ENCODE data around the gene PRSS2.
A peak's percentile ranks its signal among the peaks of the same experiment; 100 is the strongest.

The PRSS2 gene

DNA sequence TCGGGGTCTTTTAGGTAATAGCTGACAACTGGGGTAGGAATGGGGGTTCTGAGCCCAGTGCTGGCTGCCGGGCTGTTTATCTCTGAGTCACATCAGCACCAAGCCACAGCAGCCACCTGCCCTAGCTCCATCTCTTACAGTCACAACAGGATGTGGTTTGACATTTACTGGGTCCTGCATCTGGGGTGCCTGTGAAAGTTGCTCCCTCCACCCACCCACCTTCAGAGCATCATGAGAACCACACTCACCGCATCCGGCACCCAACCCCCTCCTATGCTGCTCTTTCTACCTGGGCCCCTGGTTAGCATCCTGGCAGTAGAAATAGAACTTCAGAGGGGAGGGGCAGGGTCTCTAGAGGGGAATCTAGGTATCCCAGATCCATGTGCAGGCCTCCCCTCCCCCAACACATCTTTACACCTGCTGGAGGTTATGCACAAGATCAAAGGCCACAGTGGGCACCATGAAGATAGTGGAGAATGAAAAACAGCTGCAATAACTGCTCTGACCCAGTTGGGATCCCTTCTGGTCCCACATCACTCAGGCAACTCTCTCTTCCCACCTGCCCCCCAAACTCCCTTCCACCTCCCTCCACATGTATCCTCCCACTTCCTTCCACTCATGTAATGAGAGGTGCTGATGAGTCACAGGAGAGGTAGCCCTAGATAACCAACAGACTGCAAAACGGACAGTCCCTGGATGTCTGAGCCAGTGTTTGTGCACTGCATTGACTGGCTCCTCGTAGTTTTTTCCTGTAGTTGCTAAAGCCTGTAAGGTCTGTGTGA lies 38.2 kb downstream of the PRSS2 start:
- Histone ChIP-seq H3K27me3 (ENCODE audit: control insufficient read depth in 2 of 2, insufficient read depth in 2 of 2, low read length in 2 of 2) (peaks cover 0 to 2% of the 10 kb centered on the region in 2 donors), H3K27ac (ENCODE audit: low read depth in 2 of 2, low read length in 2 of 2) (peak overlapping the region; percentile 46 to 73), H3K4me3 (ENCODE audit: low read length in 2 of 2) (no peak overlapping the region), H3K9me3 (ENCODE audit: control insufficient read depth in 2 of 2, low read length in 2 of 2) (no peaks in the 10 kb centered on the region), H3K36me3 (ENCODE audit: control insufficient read depth in 2 of 2, insufficient read depth in 2 of 2, low read length in 2 of 2) (no peaks in the 10 kb centered on the region), H3K9ac (ENCODE audit: low read depth in 1 of 2, low read length in 2 of 2) (no peak overlapping the region), H3K4me1 (ENCODE audit: control insufficient read depth in 2 of 2, insufficient read depth in 2 of 2, low read length in 2 of 2) (peaks cover 0 to 3% of the 10 kb centered on the region in 2 donors)

DNA sequence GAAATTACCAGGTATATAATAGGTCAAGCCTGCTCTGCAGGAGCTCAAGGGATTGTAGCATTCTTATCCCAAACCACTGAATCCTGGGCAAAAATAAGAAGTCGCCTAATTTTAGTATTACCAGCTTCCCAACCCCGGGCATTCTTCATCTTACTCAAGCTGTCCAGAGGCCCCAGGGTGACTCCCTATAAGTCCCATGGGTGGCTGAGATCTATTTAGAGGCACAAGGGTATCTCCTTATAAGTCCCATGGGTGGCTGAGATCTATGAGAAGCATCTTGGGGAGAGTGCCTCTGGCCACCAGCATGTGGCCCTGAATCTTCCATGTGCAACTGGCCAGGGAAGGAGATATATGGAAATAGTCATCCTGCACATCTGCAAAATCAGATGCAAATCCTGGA lies 38.9 kb downstream of the PRSS2 start:
- H3K4me1 ChIP-seq (ENCODE audit: control insufficient read depth in 2 of 2, insufficient read depth in 2 of 2, low read length in 2 of 2), result peaks cover 0 to 3% of the 10 kb centered on the region in 2 donors
- H3K9ac ChIP-seq (ENCODE audit: low read depth in 1 of 2, low read length in 2 of 2), result no peak overlapping the region
- no peaks in the 10 kb centered on the region for H3K9me3 ChIP-seq (ENCODE audit: control insufficient read depth in 2 of 2, low read length in 2 of 2)
- H3K27ac ChIP-seq (ENCODE audit: low read depth in 2 of 2, low read length in 2 of 2), result peak overlapping the region in 1 of 2 donors; percentile 73
- no peaks in the 10 kb centered on the region for H3K36me3 ChIP-seq (ENCODE audit: control insufficient read depth in 2 of 2, insufficient read depth in 2 of 2, low read length in 2 of 2)
- peaks cover 0 to 2% of the 10 kb centered on the region in 2 donors for H3K27me3 ChIP-seq (ENCODE audit: control insufficient read depth in 2 of 2, insufficient read depth in 2 of 2, low read length in 2 of 2)
- H3K4me3 ChIP-seq (ENCODE audit: low read length in 2 of 2), result no peak overlapping the region

DNA sequence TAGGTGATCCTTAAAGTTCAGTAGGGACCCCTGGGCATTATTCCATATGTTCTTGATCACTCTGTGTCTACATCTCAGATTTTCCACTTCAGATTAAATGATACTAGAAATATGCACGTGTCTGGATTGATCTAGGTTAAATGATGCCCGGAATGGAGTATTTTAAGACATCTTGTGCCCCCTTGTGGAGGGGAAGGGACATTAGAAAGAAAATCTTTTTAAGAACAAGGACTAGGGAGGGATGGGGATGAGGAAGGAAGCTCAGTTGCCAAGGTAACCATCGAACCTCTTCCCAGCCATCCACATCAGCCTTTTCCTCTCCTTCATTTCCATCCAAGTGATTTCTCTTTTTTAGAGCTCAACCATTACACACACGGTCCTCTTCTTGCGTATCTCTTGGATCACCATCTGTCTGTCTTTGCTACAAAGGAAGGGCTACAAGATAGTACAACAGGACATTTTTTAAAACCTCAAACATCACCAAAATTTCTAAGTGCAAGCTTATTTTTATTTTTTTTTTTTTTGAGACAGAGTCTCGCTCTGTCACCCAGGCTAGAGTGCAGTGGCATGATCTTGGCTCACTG lies 40.5 kb downstream of the PRSS2 start:
- H3K27ac ChIP-seq (ENCODE audit: low read depth in 2 of 2, low read length in 2 of 2), result no peak overlapping the region
- no peak overlapping the region for H3K9ac ChIP-seq (ENCODE audit: low read depth in 1 of 2, low read length in 2 of 2)
- no peaks in the 10 kb centered on the region for H3K9me3 ChIP-seq (ENCODE audit: control insufficient read depth in 2 of 2, low read length in 2 of 2)
- no peaks in the 10 kb centered on the region for H3K4me1 ChIP-seq (ENCODE audit: control insufficient read depth in 2 of 2, insufficient read depth in 2 of 2, low read length in 2 of 2)
- H3K4me3 ChIP-seq (ENCODE audit: low read length in 2 of 2), result no peak overlapping the region
- no peaks in the 10 kb centered on the region for H3K36me3 ChIP-seq (ENCODE audit: control insufficient read depth in 2 of 2, insufficient read depth in 2 of 2, low read length in 2 of 2)
- peaks cover 0 to 2% of the 10 kb centered on the region in 2 donors for H3K27me3 ChIP-seq (ENCODE audit: control insufficient read depth in 2 of 2, insufficient read depth in 2 of 2, low read length in 2 of 2)

DNA sequence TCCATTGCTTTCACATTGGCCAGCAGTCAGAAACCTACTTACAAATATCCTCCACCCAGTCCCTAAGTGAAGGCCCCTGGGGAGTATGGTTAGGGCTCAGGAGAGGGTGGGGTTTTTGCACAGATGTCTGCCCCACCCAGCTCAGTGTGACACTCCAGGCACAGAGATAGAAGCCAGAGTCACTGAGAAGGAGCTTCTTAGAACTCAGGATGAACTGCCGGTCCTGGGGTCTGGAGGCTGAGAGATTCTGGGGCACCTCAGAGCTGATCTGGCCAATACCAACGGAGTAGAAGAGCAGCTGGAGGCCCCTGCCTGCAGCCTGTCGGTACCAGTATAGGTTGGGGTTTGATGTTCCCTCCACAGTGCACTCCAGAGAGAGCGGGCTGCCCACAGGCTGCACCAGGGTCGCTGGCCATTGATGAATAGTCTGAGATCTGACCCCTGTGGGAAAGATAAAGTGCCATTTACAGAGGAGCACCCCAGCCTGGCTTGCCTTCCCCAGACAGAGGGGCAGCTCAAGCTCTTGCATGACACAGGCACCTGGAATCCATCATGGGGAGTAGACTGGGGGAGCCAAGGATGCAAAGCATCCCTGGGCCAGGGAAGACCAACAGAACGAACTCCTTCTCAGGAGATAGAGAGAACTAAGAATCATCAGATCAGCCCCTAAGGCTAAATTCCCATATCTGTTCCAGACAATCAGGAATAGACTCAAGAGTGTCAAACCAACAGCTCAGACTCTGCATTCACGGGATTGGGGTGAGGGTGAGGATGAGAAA lies 41.9 kb downstream of the PRSS2 start:
- Histone ChIP-seq H3K9ac (ENCODE audit: low read depth in 1 of 2, low read length in 2 of 2) (no peak overlapping the region), H3K4me1 (ENCODE audit: control insufficient read depth in 2 of 2, insufficient read depth in 2 of 2, low read length in 2 of 2) (no peaks in the 10 kb centered on the region), H3K36me3 (ENCODE audit: control insufficient read depth in 2 of 2, insufficient read depth in 2 of 2, low read length in 2 of 2) (no peaks in the 10 kb centered on the region), H3K27ac (ENCODE audit: low read depth in 2 of 2, low read length in 2 of 2) (peak overlapping the region in 1 of 2 donors; percentile 3), H3K27me3 (ENCODE audit: control insufficient read depth in 2 of 2, insufficient read depth in 2 of 2, low read length in 2 of 2) (peaks cover 0 to 2% of the 10 kb centered on the region in 2 donors), H3K4me3 (ENCODE audit: low read length in 2 of 2) (no peak overlapping the region), H3K9me3 (ENCODE audit: control insufficient read depth in 2 of 2, low read length in 2 of 2) (no peaks in the 10 kb centered on the region)

DNA sequence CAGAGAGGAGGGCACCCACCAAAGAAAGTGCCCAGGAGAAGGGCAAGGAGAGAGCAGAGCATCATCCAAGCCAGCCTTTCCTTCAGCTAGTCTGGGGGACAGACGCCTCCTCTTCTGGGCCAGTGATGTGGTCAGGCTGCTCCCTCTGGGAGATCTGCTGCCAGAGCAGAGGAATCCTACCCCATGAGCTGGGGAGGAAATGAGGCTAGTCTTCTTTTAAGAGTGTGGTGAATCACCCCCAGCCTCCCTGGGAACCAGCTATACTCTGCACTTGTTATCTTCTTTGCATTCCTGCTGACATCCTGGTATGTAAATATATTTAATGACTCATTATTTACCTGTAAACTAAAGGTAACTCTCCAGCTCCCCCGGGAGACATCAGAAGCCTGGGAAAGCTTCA lies 42.5 kb downstream of the PRSS2 start:
- Histone ChIP-seq H3K9me3 (ENCODE audit: control insufficient read depth in 2 of 2, low read length in 2 of 2) (no peaks in the 10 kb centered on the region), H3K27me3 (ENCODE audit: control insufficient read depth in 2 of 2, insufficient read depth in 2 of 2, low read length in 2 of 2) (peaks cover 0 to 2% of the 10 kb centered on the region in 2 donors), H3K9ac (ENCODE audit: low read depth in 1 of 2, low read length in 2 of 2) (no peak overlapping the region), H3K36me3 (ENCODE audit: control insufficient read depth in 2 of 2, insufficient read depth in 2 of 2, low read length in 2 of 2) (no peaks in the 10 kb centered on the region), H3K4me1 (ENCODE audit: control insufficient read depth in 2 of 2, insufficient read depth in 2 of 2, low read length in 2 of 2) (no peaks in the 10 kb centered on the region), H3K27ac (ENCODE audit: low read depth in 2 of 2, low read length in 2 of 2) (no peak overlapping the region), H3K4me3 (ENCODE audit: low read length in 2 of 2) (no peak overlapping the region)

DNA sequence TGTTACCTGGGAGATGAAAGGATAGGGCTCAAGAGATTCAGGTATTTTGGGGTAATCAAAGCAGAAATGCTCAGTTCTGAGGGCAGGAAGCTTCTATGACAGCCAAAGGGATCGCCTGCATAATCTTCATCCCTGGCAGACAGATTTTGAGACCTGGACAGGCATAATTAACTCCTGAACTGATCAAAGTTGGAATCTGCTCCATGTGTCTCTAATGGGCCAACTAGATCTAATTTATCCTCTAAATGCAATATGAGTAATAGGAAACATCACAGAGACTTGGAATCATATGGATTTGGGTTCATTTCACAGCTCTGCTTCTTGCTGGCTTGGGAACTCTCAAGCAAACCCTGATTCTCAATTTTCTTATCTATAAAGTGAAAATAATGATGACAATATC lies 42.9 kb downstream of the PRSS2 start:
- Histone ChIP-seq H3K9ac (ENCODE audit: low read depth in 1 of 2, low read length in 2 of 2) (no peak overlapping the region), H3K36me3 (ENCODE audit: control insufficient read depth in 2 of 2, insufficient read depth in 2 of 2, low read length in 2 of 2) (no peaks in the 10 kb centered on the region), H3K4me3 (ENCODE audit: low read length in 2 of 2) (no peak overlapping the region), H3K27me3 (ENCODE audit: control insufficient read depth in 2 of 2, insufficient read depth in 2 of 2, low read length in 2 of 2) (peaks cover 0 to 2% of the 10 kb centered on the region in 2 donors), H3K4me1 (ENCODE audit: control insufficient read depth in 2 of 2, insufficient read depth in 2 of 2, low read length in 2 of 2) (no peaks in the 10 kb centered on the region), H3K9me3 (ENCODE audit: control insufficient read depth in 2 of 2, low read length in 2 of 2) (no peaks in the 10 kb centered on the region), H3K27ac (ENCODE audit: low read depth in 2 of 2, low read length in 2 of 2) (no peak overlapping the region)

DNA sequence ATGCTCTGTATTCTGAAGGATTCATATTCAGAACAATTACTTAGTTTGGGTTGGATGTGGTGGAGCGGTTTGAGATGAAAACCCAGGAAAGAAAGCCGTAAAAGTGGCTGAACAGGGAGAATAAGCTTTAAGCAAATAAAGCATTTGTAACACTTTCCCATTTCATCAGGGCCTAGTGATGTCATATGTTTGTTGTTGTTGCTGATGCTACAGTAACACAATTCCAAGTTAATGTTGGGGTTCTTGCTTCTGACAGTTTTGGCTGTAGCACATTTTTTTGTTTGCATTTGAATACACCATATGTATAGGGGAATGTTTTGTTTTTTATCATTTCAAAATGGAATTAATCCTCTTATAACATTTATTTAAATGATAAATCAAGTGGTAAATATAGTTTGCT lies 43.7 kb downstream of the PRSS2 start:
- no peaks in the 10 kb centered on the region for H3K36me3 ChIP-seq (ENCODE audit: control insufficient read depth in 2 of 2, insufficient read depth in 2 of 2, low read length in 2 of 2)
- H3K4me1 ChIP-seq (ENCODE audit: control insufficient read depth in 2 of 2, insufficient read depth in 2 of 2, low read length in 2 of 2), result no peaks in the 10 kb centered on the region
- H3K27me3 ChIP-seq (ENCODE audit: control insufficient read depth in 2 of 2, insufficient read depth in 2 of 2, low read length in 2 of 2), result peaks cover 0 to 2% of the 10 kb centered on the region in 2 donors
- no peak overlapping the region for H3K27ac ChIP-seq (ENCODE audit: low read depth in 2 of 2, low read length in 2 of 2)
- H3K9me3 ChIP-seq (ENCODE audit: control insufficient read depth in 2 of 2, low read length in 2 of 2), result no peaks in the 10 kb centered on the region
- H3K9ac ChIP-seq (ENCODE audit: low read depth in 1 of 2, low read length in 2 of 2), result no peak overlapping the region
- H3K4me3 ChIP-seq (ENCODE audit: low read length in 2 of 2), result no peak overlapping the region

DNA sequence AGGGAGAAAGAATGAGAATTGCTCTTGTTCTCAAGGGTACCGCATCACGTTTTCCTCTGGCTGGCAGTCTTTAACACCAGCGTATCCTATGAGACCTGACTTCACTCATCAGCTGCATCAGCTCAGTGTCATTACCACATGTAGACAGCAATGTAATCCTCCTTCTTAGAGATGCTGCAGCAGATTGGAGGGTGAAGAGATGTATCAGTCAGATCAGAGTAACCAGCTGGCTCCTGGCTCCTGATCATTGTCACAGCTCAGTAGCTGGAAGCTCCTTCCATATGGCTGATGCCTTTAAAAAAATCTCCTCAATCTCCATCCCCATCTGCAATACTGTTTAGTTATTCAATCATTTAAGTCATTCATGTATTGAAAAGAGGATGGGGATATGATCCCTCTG lies 44.4 kb downstream of the PRSS2 start:
- H3K9ac ChIP-seq (ENCODE audit: low read depth in 1 of 2, low read length in 2 of 2), result no peak overlapping the region
- H3K27me3 ChIP-seq (ENCODE audit: control insufficient read depth in 2 of 2, insufficient read depth in 2 of 2, low read length in 2 of 2), result peaks cover 0 to 2% of the 10 kb centered on the region in 2 donors
- H3K27ac ChIP-seq (ENCODE audit: low read depth in 2 of 2, low read length in 2 of 2), result no peak overlapping the region
- no peaks in the 10 kb centered on the region for H3K36me3 ChIP-seq (ENCODE audit: control insufficient read depth in 2 of 2, insufficient read depth in 2 of 2, low read length in 2 of 2)
- H3K4me1 ChIP-seq (ENCODE audit: control insufficient read depth in 2 of 2, insufficient read depth in 2 of 2, low read length in 2 of 2), result no peaks in the 10 kb centered on the region
- H3K9me3 ChIP-seq (ENCODE audit: control insufficient read depth in 2 of 2, low read length in 2 of 2), result no peaks in the 10 kb centered on the region
- H3K4me3 ChIP-seq (ENCODE audit: low read length in 2 of 2), result no peak overlapping the region

DNA sequence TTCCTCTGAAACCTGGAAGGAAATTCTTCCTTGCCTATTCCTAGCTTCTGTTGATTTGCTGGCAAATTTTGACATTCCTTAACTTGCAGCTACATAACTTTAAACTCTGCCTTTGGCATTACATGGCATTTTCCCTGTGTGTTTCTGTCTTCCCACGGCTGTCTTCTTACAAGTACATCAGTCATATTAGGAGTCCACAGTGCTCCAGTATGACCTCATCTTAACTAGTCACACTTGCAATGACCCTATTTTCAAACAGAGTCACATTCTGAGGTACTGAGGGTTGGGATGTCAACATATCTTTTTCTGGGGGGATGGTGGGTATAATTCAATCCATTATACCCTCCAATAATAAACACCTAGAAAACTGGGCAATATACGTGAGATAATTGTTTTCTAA lies 46.7 kb downstream of the PRSS2 start:
- H3K27me3 ChIP-seq (ENCODE audit: control insufficient read depth in 2 of 2, insufficient read depth in 2 of 2, low read length in 2 of 2), result peaks cover 0 to 2% of the 10 kb centered on the region in 2 donors
- no peak overlapping the region for H3K4me3 ChIP-seq (ENCODE audit: low read length in 2 of 2)
- no peaks in the 10 kb centered on the region for H3K4me1 ChIP-seq (ENCODE audit: control insufficient read depth in 2 of 2, insufficient read depth in 2 of 2, low read length in 2 of 2)
- H3K9me3 ChIP-seq (ENCODE audit: control insufficient read depth in 2 of 2, low read length in 2 of 2), result no peaks in the 10 kb centered on the region
- no peak overlapping the region for H3K27ac ChIP-seq (ENCODE audit: low read depth in 2 of 2, low read length in 2 of 2)
- H3K36me3 ChIP-seq (ENCODE audit: control insufficient read depth in 2 of 2, insufficient read depth in 2 of 2, low read length in 2 of 2), result no peaks in the 10 kb centered on the region
- H3K9ac ChIP-seq (ENCODE audit: low read depth in 1 of 2, low read length in 2 of 2), result no peak overlapping the region

DNA sequence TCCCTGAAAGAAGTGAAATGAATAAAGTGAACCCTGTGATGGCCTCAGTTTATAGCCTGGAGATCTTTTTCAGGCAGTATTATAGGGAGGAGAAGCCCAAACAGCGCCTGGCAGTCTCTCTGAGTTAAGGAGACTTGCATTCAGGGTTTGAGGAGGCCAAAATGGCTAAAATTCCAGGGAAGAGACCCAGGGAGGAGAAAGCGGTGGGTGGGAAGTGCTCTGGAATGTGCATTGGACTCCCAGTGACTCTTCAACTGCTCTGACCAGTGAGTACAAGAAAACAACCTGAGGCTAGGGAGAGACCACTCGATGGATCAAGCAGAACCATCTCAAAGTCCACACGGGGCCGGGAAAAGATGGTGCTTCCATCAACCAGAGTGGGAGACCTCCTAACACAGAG lies 48.8 kb downstream of the PRSS2 start:
- no peak overlapping the region for H3K9ac ChIP-seq (ENCODE audit: low read depth in 1 of 2, low read length in 2 of 2)
- no peak overlapping the region for H3K27ac ChIP-seq (ENCODE audit: low read depth in 2 of 2, low read length in 2 of 2)
- H3K27me3 ChIP-seq (ENCODE audit: control insufficient read depth in 2 of 2, insufficient read depth in 2 of 2, low read length in 2 of 2), result no peaks in the 10 kb centered on the region
- no peaks in the 10 kb centered on the region for H3K4me1 ChIP-seq (ENCODE audit: control insufficient read depth in 2 of 2, insufficient read depth in 2 of 2, low read length in 2 of 2)
- no peak overlapping the region for H3K4me3 ChIP-seq (ENCODE audit: low read length in 2 of 2)
- no peaks in the 10 kb centered on the region for H3K9me3 ChIP-seq (ENCODE audit: control insufficient read depth in 2 of 2, low read length in 2 of 2)
- H3K36me3 ChIP-seq (ENCODE audit: control insufficient read depth in 2 of 2, insufficient read depth in 2 of 2, low read length in 2 of 2), result no peaks in the 10 kb centered on the region
